ENCODE measurements around the gene LCE4A.
A peak's percentile ranks its signal among the peaks of the same experiment; 100 is the strongest.

The LCE4A gene

DNA sequence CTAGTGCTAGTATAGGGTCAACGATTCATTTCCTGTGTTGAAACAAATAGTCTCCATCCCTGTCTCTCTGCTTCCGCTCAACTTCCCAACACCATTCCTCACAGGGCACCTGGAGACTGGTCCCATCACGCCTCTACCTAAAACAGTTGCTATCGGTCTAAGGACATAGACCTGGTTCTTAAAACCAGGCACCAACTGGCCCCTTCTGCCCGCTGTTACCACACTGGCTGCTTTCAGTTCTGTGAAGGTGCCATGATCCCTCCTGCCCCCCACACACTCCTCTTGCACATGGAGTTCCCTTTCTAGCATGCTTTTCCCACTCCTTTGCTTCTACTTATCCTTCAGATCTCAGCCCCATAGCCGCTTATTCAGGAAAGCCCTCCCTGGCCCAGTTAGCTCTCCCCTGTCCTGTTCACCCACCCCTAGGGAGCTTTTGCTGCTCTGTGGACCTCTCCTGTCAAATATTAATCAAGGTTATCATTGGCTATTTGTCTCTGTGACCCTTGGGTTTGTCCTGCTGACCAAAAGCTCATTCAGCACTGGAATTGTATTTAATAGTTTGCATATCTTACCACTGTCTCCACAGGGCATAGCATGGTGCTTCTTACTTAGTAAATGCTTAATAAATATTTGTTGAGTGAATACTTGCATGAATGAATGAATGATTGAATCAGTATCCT is 37.9 kb downstream of the LCE4A start:
- DNase-seq (ENCODE audit: low read depth): no peak

- peak; percentile 33 for DNase-seq (ENCODE audit: low read depth)
These were observed 39.9 kb downstream of the LCE4A start for GRCh38 chr1:152747831-152748230.

DNA sequence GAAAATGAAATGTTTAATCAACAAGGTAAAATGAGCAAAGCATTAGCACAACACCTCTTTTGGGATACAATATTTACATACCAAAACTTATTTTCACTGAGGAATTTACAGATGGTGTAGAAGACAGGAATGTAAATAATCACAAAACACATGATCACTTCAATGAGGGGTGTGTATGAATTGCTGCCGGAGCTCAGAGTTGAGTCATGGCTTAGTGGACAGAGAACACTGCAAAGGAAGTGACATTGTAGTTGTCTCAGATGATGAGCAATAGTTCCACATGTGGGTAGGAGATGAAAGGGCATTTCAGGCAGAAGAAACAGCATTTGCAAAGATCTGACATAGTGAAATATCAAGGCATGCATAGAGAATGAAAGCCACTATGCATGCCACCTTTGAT is 44.3 kb downstream of the LCE4A start:
- peak; percentile 96 for DNase-seq (ENCODE audit: low read depth)

- DNase-seq (ENCODE audit: low read depth): no peak
These were observed 45.6 kb downstream of the LCE4A start for GRCh38 chr1:152753586-152753985.

DNA sequence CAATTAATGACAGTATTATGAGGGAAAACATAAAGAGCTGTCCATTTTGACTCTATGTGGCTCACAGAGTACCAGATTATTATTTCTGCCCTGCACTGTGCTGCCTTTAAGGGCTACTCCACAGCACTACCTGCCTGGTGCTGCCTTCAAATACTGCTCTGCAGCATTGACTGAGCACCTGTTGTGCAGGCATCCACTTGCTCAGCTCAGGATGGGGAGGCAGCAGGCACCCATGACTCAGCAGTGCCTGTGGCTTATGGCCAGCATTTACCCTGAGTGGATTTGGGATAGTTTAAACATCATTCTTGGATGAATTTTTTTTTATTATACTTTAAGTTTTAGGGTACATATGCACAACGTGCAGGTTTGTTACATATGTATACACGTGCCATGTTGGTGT is 48.9 kb downstream of the LCE4A start:
- no peak for DNase-seq (ENCODE audit: low read depth)

DNA sequence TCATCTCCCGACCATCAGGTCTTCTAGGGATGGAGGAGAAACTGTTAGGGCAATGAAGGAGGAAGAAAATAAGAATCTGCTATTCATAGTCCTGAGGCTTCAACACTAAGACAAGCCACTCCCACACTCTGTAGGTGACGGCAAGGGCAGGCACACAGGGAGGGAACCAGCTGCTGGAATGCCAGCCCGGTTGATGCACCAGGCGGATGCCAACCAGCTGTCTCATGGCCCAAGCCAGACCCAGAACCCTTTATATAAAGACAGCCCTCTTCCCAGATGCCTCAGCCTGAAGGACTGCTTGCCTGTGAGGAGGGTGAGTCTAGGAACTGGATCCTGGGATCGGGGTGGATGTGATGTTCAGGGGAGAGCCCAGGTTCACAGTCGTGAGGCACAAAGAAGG is 49.8 kb downstream of the LCE4A start, which contains the start of gene KPRP:
KPRP (plus strand) TSS at position 279 of the 400 bp plus-strand sequence. CDS start 1,564 bp downstream, outside the sequence.
- DNase-seq (ENCODE audit: low read depth): no peak

- DNase-seq (ENCODE audit: low read depth): no peak
These were observed 50.7 kb downstream of the LCE4A start for GRCh38 chr1:152758636-152759035.
